Smooth muscle cell (in vitro differentiated cells): Measurements from ENCODE around the gene PDE4DIP. TPM values are rescaled to one million over a fixed set of nuclear protein-coding genes. Genes with fewer than 3 reads are reported as not detected.
"Not testable (repeated sequence)": the region's sequence is repeated elsewhere in the genome, so short reads cannot be mapped to it uniquely, and the experiment has no call there.

Experiments used
- DNase-seq: peaks from one replicate; lab custom pipeline; 2025; ENCODE audit not compliant: unreplicated experiment; lab: John Stamatoyannopoulos, UW
- H2AFZ ChIP-seq: fragments of 200-600 bp; sonication (generic); 2 replicates; pipeline ENCODE4 v1.6.0; 2016; ENCODE audit warnings: antibody characterized with exemption, low read depth, mild to moderate bottlenecking
- H3F3A ChIP-seq: fragments of 200-600 bp; sonication (generic); 2 replicates; pipeline ENCODE4 v1.6.0; 2017; ENCODE audit warnings: antibody characterized with exemption, low read depth
- H3K27ac ChIP-seq: fragments of 200-600 bp; sonication (generic); 2 replicates; pipeline ENCODE4 v1.5.1; 2016; ENCODE audit warnings: low read depth, mild to moderate bottlenecking
- H3K27me3 ChIP-seq: fragments of 200-600 bp; sonication (generic); 2 replicates; pipeline ENCODE4 v1.6.1; 2016; ENCODE audit warnings: low read depth, mild to moderate bottlenecking
- H3K36me3 ChIP-seq: fragments of 200-600 bp; sonication (generic); 2 replicates; pipeline ENCODE4 v1.5.1; 2016; ENCODE audit warnings: low read depth
- H3K4me1 ChIP-seq: fragments of 200-600 bp; sonication (generic); 2 replicates; pipeline ENCODE4 v1.5.1; 2016; ENCODE audit warnings: low read depth
- H3K4me2 ChIP-seq: fragments of 200-600 bp; sonication (generic); 2 replicates; pipeline ENCODE4 v1.6.0; 2016; ENCODE audit warnings: mild to moderate bottlenecking
- H3K4me3 ChIP-seq: fragments of 200-600 bp; sonication (generic); 2 replicates; pipeline ENCODE4 v1.5.1; 2016; ENCODE audit warnings: mild to moderate bottlenecking
- H3K79me2 ChIP-seq: fragments of 200-600 bp; sonication (generic); 2 replicates; pipeline ENCODE4 v1.6.0; 2016; ENCODE audit warnings: low read depth, mild to moderate bottlenecking
- H3K9ac ChIP-seq: fragments of 200-600 bp; sonication (generic); 2 replicates; pipeline ENCODE4 v1.6.0; 2016; ENCODE audit warnings: low read depth
- H3K9me3 ChIP-seq: fragments of 200-600 bp; sonication (generic); replicated peaks from 2 replicates; pipeline ENCODE4 v1.5.1; 2016; ENCODE audit warnings: low read depth
- H4K20me1 ChIP-seq: fragments of 200-600 bp; sonication (generic); 2 replicates; pipeline ENCODE4 v1.6.0; 2016; ENCODE audit warnings: low read depth
- WGBS: methylation state at CpG from one replicate; pipeline ENCODE4 v1.1.7; 2016; ENCODE audit warnings: low lambda C conversion rate; 5-methylcytosine and 5-hydroxymethylcytosine counted together
- polyA plus RNA-seq: library from polyadenylated mRNA; unstranded; fragments of >200 nt; fragmentation: Nextera tagmentation; extraction: Ambion mirVana; gene quantifications from 2 replicates; pipeline ENCODE4 v1.2.1, GENCODE V29; 2016
- total RNA-seq: library from RNA; depleted of rRNA; stranded (reverse); fragments of >200 nt; gene quantifications from 2 replicates; pipeline ENCODE4 v1.2.3, GENCODE V29; 2014

Gene PDE4DIP
- total RNA-seq, result 44.5 and 61.4 TPM in 2 replicates
- polyA plus RNA-seq, result 46.1 and 48.8 TPM in 2 replicates

DNA sequence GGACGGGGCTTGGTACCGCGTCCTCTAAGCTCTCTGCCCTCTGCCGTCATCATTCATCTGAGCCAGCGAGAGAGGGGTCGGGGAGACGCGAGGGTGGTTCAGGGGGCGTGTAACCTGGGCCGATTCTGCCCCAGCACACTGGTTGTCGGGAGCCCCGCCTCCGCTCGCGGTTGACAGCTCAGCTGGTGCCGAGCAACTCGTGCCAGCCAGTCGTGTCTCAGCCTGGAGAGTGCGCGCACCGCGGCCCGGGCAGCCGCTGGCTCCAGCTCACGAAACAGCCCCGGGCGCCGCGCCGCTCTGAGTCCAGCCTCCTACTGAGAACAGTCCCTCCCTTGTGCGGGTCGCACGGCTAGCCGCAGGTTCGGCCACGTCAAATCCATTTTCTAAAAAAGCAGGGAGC is at the start of gene PDE4DIP:
TSS of gene PDE4DIP (plus strand) at position 209 of the 400 bp plus-strand sequence. CDS start 347 bp downstream, outside the sequence.
- not testable (repeated sequence) for H2AFZ ChIP-seq, H3F3A ChIP-seq, H3K36me3 ChIP-seq, H3K27ac ChIP-seq, H3K9ac ChIP-seq, H3K27me3 ChIP-seq, H3K4me2 ChIP-seq, H3K4me1 ChIP-seq, H3K79me2 ChIP-seq, H3K4me3 ChIP-seq, H3K9me3 ChIP-seq, H4K20me1 ChIP-seq, DNase-seq
- WGBS, result 0% methylated on average over 4 of the region's 36 CpGs

DNA sequence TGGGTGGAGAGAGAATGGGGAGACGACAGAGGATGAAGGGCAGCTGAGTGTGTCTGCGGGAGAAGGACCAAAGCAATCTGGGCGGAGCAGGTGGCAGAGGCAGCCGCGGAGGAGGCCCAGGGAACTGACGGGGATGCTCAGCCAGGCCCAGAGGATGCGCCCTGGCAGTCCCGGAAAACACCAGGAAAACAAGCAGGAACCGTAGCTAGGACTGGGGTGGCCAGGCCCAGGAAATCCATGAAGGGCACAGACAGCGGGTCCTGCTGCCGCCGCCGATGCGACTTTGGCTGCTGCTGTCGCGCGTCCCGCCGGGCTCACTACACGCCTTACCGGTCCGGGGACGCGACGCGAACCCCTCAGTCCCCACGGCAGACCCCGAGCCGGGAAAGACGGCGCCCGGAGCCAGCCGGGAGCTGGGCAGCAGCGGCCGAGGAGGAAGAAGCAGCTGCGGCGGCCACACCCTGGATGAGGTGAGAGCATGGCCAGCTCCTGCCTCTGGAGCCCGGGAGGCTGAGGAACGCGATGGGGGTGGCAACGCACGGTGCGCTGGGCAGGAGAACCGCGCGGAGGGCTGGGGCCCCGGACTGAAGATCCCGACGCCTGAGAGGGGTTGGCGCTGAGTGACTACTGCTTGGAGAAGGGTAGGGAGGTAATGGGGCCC is 35.8 kb upstream of the PDE4DIP start:
- H3K27me3 ChIP-seq, H3K4me1 ChIP-seq, H3K9me3 ChIP-seq, H3K27ac ChIP-seq, H2AFZ ChIP-seq, H4K20me1 ChIP-seq, DNase-seq, H3K36me3 ChIP-seq, H3K9ac ChIP-seq, H3K4me3 ChIP-seq, H3K4me2 ChIP-seq, H3F3A ChIP-seq, H3K79me2 ChIP-seq: not testable (repeated sequence)
- no CpG with 5 or more reads among the region's 50 CpGs for WGBS

DNA sequence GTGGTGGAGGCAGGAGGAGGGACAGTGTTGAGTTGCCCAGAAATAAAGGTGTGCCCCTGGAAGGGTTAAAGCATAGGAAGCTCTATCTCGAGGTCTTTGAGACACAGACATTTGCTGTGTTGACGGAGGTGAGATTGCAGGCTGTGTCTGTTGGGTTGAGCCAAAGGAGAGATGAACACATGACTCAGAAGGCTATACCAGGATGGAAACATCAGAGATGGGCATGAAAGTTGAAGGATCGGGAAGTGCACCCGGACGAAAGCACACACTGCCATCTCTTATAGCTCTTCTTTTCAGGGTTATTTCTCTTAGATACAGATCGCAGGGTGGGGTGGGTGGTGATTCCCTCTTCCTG is 35.3 kb upstream of the PDE4DIP start:
- not testable (repeated sequence) for H3K79me2 ChIP-seq, H3K27ac ChIP-seq, H4K20me1 ChIP-seq, H3K4me2 ChIP-seq, H3K36me3 ChIP-seq, H3K9ac ChIP-seq, H3F3A ChIP-seq, H2AFZ ChIP-seq, DNase-seq, H3K27me3 ChIP-seq, H3K4me1 ChIP-seq, H3K9me3 ChIP-seq, H3K4me3 ChIP-seq
- WGBS, result no CpG with 5 or more reads among the region's 6 CpGs

DNA sequence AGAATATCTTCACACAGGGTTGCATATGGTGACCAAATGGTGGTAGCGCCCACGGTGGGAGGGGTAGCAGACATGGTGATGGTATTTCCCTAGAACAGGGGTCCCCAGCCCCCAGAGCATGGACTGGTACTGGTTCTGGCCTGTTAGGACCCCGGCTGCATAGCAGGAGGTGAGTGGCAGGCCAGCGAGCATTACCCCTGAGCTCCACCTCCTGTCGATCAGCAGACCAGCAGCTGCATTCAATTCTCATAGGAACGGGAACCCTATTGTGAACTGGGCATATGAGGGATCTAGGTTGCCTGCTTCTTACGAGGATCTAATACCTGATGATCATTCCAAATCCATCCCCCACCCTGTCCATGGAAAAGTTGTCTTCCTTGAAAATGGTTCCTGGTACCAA is 22.0 kb upstream of the PDE4DIP start:
- H3K9ac ChIP-seq, H3K27ac ChIP-seq, H3K79me2 ChIP-seq, H4K20me1 ChIP-seq, H3K4me3 ChIP-seq, H3K9me3 ChIP-seq, H3F3A ChIP-seq, H3K4me1 ChIP-seq, DNase-seq, H2AFZ ChIP-seq, H3K36me3 ChIP-seq, H3K27me3 ChIP-seq, H3K4me2 ChIP-seq: not testable (repeated sequence)
- 80% methylated on average over 1 of the region's 7 CpGs for WGBS

DNA sequence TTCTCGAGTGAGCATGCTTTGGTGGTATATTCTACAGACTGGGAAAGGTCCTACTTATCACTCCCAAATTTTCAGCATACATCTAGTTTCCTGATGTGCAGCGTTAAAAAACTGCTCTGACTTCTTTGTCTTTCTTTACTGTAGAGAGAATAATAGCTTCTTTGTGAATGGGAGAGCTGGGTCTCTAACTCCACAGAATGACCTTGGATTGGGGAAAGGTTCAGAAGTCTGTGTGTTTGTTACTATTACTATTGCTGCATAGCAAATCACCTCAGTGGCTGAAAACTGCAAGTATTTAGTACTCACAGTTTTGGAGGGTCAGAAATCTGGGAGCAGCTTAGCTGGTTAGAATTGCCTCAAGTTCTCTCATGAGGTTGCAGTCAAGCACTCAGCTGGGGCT is 20.4 kb upstream of the PDE4DIP start:
- H3K79me2 ChIP-seq, H3K27ac ChIP-seq, H3K4me1 ChIP-seq, DNase-seq, H3K4me3 ChIP-seq, H2AFZ ChIP-seq, H4K20me1 ChIP-seq, H3F3A ChIP-seq, H3K27me3 ChIP-seq, H3K36me3 ChIP-seq, H3K9ac ChIP-seq, H3K9me3 ChIP-seq, H3K4me2 ChIP-seq: not testable (repeated sequence)
- no CpG with 5 or more reads among the region's 2 CpGs for WGBS

DNA sequence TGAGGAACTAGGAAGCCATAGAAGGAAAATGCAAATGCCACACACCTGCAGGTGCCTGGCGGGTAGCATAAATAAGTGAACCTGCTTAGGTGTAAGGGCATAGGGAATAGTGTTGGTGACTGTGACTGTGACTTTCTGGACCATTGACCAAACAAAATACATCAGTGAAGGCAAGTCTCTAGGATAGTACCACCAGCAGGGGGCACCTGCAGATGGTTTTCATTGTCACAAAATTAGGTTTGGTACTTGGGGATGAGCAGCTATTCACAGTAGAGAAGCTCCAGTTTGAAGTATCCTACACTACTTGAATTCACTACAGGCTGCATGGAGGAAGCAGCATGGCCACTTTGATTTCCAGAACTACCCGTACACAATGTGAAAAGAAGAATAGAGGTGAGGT is 19.2 kb upstream of the PDE4DIP start:
- not testable (repeated sequence) for DNase-seq, H2AFZ ChIP-seq, H3K79me2 ChIP-seq, H3K9ac ChIP-seq, H4K20me1 ChIP-seq, H3K9me3 ChIP-seq, H3F3A ChIP-seq, H3K4me3 ChIP-seq, H3K36me3 ChIP-seq, H3K27ac ChIP-seq, H3K4me2 ChIP-seq, H3K27me3 ChIP-seq, H3K4me1 ChIP-seq
- no CpG with 5 or more reads among the region's 2 CpGs for WGBS

DNA sequence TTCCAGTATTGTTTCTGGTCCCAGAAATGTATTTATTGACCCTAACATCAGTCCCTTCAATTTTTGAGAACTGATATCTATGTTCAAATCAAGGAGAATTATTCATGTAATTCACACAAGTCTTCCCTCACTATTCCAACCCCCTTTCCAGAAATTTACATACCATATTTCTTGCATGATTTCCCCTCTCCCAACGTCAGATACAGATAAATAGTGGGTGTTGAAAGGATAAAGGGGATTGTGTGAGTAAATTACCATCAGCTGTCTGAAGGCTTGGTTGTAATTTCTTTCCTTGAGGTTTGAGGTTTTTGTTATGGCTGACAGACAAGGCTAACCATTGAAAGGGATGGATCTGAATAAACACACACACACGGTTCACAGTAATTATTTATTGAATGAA is 15.7 kb upstream of the PDE4DIP start:
- not testable (repeated sequence) for H3K79me2 ChIP-seq, H3K9ac ChIP-seq, H3F3A ChIP-seq, H3K4me1 ChIP-seq, H3K4me3 ChIP-seq, H3K9me3 ChIP-seq, DNase-seq, H3K27me3 ChIP-seq, H3K27ac ChIP-seq, H3K4me2 ChIP-seq, H3K36me3 ChIP-seq, H2AFZ ChIP-seq, H4K20me1 ChIP-seq
- 44% methylated on average over 1 of the region's 2 CpGs for WGBS

DNA sequence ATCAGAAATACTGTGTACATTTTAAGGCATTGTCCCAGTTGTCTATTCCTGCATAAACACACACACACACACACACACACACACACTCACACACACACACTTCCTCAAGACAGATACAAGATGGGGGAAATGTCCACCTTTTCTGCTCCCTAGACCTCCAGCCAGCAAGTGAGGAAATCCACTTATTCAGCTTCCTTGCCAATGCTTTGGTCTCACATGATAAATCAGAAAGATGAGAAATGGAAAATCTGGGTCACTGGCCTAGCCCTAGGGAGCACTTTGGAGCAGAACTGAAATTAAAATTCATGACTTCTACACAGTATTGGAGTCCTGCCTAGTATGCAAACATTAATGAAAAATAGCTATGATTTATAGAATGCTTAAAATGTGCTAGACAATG is 15.3 kb upstream of the PDE4DIP start:
- not testable (repeated sequence) for H3K27me3 ChIP-seq, H3F3A ChIP-seq, H3K9ac ChIP-seq, DNase-seq, H3K4me2 ChIP-seq, H3K4me3 ChIP-seq, H3K27ac ChIP-seq, H2AFZ ChIP-seq, H3K9me3 ChIP-seq, H4K20me1 ChIP-seq, H3K4me1 ChIP-seq, H3K36me3 ChIP-seq, H3K79me2 ChIP-seq

DNA sequence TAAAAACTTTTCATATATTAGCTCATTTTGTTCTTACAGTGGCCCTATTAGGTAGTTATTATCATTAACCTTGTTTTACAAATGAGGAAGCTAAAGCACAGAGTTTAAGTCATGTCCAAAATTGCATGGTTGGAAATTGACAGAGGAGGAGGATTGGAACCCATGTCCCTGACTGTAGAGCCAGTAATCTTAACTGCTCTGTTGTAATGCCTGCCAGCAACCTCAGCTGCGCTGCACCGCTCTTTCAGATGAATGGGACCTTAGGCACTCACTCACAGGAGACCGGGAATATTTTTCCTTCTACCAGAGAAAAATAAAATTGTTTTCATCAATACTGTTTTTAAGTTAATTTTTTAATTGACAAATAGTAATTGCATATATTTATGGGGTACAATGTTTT is 14.9 kb upstream of the PDE4DIP start:
- not testable (repeated sequence) for H3F3A ChIP-seq, H3K27me3 ChIP-seq, DNase-seq, H3K36me3 ChIP-seq, H3K4me2 ChIP-seq, H3K79me2 ChIP-seq, H3K9ac ChIP-seq, H3K27ac ChIP-seq, H3K4me1 ChIP-seq, H2AFZ ChIP-seq, H4K20me1 ChIP-seq, H3K4me3 ChIP-seq, H3K9me3 ChIP-seq
- no CpG with 5 or more reads among the region's 3 CpGs for WGBS
